HUES6 (cell line): ENCODE data around the gene ATXN7L2.

Source experiments
- H3K27ac ChIP-seq: 2 replicates; pipeline ENCODE4 v1.7.0; 2013; ENCODE audit warnings: low read depth, mild to moderate bottlenecking, low read length, inconsistent platforms
- H3K27me3 ChIP-seq: 2 replicates; pipeline ENCODE4 v1.6.1; 2013; ENCODE audit warnings: low read length; ENCODE audit not compliant: control insufficient read depth, insufficient read depth
- H3K36me3 ChIP-seq: 2 replicates; pipeline ENCODE4 v1.6.1; 2013; ENCODE audit warnings: low read length; ENCODE audit not compliant: control insufficient read depth, insufficient read depth
- H3K4me1 ChIP-seq: 2 replicates; pipeline ENCODE4 v1.6.1; 2013; ENCODE audit warnings: low read length; ENCODE audit not compliant: control insufficient read depth, insufficient read depth
- H3K4me3 ChIP-seq: 2 replicates; pipeline ENCODE4 v1.5.1; 2013; ENCODE audit warnings: low read depth, low read length
- H3K9ac ChIP-seq: one replicate; pipeline ENCODE4 v1.6.1; 2013; ENCODE audit warnings: mild to moderate bottlenecking, low read length
- H3K9me3 ChIP-seq: 2 replicates; pipeline ENCODE4 v1.6.1; 2013; ENCODE audit warnings: low read depth, low read length; ENCODE audit not compliant: control insufficient read depth, insufficient read depth

The ATXN7L2 gene

DNA sequence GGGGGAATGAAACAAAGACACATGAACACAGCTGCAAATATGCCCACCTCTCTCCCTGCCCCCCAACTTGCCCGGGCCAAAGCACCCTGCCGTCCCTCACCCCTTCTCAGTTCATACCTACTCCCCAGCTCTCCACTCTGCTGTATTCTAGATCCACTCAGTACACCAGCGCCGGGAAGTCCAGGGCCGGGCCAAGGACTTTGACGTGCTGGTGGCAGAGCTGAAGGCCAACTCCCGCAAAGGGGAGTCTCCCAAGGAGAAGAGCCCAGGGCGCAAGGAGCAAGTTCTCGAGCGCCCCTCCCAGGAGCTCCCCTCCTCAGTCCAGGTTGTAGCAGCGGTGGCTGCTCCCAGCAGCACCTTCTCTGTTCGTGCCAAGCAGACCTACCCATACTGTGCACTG is 5.0 kb downstream of the ATXN7L2 start:
- Histone ChIP-seq H3K4me1 (peaks cover 4% of the 10 kb centered on the region; the same call in 1 of the 2 replicates), H3K9ac (no peak overlapping the region), H3K27me3 (no peaks in the 10 kb centered on the region), H3K27ac (no peak overlapping the region), H3K4me3 (no peak overlapping the region), H3K9me3 (no peaks in the 10 kb centered on the region), H3K36me3 (peaks cover 15% of the 10 kb centered on the region)

DNA sequence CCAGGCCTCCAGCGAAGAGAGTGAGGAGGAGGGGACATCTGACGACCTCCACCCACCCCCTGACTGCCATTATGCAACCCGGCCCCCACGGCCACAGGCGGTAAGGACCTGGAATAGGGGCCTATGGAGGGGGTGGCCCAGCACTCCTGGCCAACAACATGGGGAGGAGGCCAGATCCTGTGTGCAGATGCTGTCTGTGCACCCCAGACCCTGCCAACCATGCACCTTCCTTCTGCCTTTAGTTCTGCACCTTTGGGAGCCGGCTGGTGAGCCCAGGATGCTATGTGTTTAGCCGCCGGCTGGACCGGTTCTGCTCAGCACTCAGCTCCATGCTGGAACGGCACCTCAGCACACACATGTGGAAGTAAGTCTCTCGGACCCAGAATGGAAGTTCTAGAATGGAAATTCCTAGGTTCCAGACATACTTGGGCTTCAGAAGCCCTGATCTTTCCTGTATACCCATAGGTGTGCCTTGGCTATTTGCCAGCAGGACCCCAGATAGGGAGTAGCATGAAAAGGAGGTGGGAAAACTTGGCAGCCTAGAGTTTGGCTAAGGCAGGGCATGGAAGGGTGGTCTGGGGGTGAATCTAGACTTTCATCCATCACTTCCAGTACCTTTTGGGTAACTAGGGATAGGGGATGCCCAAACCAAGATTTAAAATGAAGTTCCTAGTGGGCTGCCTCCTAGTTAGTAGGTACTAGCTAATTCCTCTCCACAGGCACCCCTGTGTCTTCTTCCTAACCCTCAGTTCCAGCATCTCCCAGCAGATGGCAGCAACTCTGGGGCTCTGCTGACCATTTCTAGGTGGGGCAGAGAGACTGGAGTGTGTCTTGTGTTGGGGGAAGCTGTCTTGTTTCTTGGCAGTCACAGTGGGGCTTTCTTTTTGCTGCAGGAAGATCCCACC is 6.6 kb downstream of the ATXN7L2 start:
- no peak overlapping the region for H3K27ac ChIP-seq
- no peaks in the 10 kb centered on the region for H3K9me3 ChIP-seq
- peaks cover 5% of the 10 kb centered on the region; the same call in 1 of the 2 replicates for H3K4me1 ChIP-seq
- H3K4me3 ChIP-seq: no peak overlapping the region
- no peak overlapping the region for H3K9ac ChIP-seq
- peaks cover 15% of the 10 kb centered on the region for H3K36me3 ChIP-seq
- no peaks in the 10 kb centered on the region for H3K27me3 ChIP-seq

DNA sequence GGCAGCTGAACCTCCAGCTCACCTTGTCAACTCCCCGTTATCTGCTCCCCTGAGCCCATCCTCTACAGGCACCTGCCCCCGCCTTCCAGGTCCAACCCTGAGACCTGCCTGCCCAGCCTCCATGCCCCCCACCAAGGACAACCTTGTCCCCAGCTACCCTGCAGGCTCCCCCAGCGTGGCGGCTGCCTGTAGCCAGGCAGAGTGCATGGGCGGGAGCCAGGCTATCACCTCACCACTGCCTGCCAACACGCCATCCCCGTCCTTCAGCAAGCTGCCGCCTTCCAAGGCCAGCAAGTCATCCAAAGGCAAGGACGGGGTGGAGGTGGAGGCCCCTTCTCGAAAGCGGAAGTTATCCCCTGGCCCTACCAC is 7.2 kb downstream of the ATXN7L2 start:
- Histone ChIP-seq H3K9me3 (no peaks in the 10 kb centered on the region), H3K27ac (no peak overlapping the region), H3K4me3 (no peak overlapping the region), H3K27me3 (no peaks in the 10 kb centered on the region), H3K4me1 (peaks cover 5% of the 10 kb centered on the region; the same call in 1 of the 2 replicates), H3K9ac (no peak overlapping the region), H3K36me3 (peaks cover 19% of the 10 kb centered on the region)

DNA sequence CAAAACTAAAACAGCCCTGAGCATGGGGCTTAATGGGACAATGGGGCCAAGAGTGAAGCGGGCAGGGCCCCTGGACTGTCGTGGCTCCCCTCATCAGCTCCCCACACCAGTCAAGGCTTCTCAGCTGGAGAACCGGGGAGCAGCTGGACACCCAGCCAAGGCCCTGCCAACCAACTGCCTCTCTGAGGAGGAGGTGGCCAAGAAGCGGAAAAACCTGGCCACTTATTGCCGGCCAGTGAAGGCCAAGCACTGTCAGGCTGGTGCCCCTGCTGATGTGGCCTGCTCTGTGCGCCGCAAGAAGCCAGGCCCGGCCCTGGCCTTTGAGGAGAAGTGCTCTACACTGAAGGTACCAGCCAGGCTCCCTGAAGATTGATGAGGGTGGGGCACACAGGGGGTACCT is 7.7 kb downstream of the ATXN7L2 start:
- H3K9ac ChIP-seq: no peak overlapping the region
- H3K9me3 ChIP-seq: no peaks in the 10 kb centered on the region
- H3K27ac ChIP-seq: no peak overlapping the region
- peaks cover 5% of the 10 kb centered on the region; the same call in 1 of the 2 replicates for H3K4me1 ChIP-seq
- H3K27me3 ChIP-seq: no peaks in the 10 kb centered on the region
- no peak overlapping the region for H3K4me3 ChIP-seq
- peaks cover 23% of the 10 kb centered on the region for H3K36me3 ChIP-seq

DNA sequence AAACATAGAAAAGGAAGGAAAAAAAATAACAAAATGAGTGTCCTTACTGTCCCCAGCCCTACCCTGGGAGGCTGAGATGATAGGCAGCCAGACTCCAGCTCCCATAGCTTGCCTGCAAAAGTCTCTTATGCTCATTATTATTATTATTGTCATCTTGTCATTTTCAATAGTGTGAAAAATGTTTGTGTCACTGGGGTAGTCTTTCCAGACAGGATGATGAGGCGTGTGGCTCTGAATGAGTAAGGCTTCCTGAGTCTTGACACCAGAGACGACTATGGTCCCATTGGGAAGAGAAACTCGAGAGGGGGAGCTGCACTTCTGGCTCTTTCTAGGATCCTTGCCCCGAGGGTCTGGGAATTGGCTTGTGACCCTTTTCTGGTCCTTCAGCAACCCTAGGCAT is 9.1 kb downstream of the ATXN7L2 start:
- Histone ChIP-seq H3K9ac (no peak overlapping the region), H3K27ac (no peak overlapping the region), H3K4me3 (no peak overlapping the region), H3K4me1 (peaks cover 10% of the 10 kb centered on the region), H3K27me3 (no peaks in the 10 kb centered on the region), H3K9me3 (no peaks in the 10 kb centered on the region), H3K36me3 (peaks cover 27% of the 10 kb centered on the region)

DNA sequence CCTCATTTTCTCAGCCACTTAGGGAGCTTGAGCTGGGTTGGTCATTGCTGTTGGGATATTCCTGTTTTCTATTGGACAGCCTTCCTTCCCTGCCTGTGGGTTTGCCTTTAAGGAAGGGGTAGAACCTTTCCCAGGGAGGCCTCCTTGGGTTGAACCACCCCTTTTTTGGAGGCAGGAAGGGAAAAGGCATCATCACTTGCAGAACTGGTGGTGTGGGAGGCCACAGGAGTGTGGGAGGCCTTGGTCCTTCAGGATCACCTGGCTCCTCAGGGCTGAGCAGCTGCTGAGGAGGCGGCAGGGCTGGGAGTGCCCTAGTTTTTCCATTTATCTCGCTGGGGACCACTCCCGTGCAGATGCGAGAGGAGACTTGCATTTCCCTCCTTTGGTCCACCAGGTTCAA is 9.5 kb downstream of the ATXN7L2 start:
- no peak overlapping the region for H3K27ac ChIP-seq
- peak overlapping the region; percentile 52 for H3K9ac ChIP-seq
- peaks cover 27% of the 10 kb centered on the region for H3K36me3 ChIP-seq
- no peaks in the 10 kb centered on the region for H3K27me3 ChIP-seq
- peak overlapping the region; percentile 100; the same call in 1 of the 2 replicates for H3K4me3 ChIP-seq
- no peaks in the 10 kb centered on the region for H3K9me3 ChIP-seq
- H3K4me1 ChIP-seq: peaks cover 14% of the 10 kb centered on the region

DNA sequence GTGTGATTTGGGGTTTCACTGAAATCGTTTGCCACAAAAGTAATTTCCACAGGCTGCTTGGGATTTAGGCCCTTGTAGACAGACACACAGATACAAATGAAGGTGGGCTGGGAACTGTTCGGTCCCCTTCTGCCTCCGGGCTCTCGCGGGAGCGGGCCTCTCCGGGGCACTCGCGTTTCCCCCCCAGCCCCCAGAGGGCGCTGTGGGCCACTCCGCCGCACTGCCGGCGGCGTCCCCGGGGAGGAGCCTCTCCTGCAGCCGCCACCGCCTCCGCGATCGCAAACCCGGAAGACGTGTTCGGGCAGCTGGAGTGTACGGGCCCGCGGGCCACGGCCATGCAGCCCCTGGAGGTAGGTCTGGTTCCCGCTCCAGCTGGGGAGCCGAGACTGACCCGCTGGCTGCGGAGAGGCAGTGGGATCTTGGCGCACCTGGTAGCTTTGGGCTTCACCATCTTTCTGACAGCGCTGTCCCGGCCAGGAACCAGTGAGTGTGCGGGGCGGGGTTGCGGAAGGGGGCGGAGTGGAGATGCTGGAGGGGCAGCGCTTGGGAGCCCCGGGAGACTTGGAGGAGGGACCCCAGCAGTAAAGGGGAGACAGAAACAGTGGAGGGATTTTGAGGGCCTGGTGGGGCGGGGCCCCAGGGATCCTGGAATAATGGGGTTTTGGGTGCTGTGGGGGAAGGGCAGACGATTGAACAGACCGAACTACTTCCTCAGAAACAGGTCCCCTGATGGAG is 10.3 kb downstream of the ATXN7L2 start, which contains the start of gene CYB561D1:
TSS of gene CYB561D1 (plus strand) at position 290 of the 735 bp plus-strand sequence. CDS start at position 336, 46 bp downstream.
- Histone ChIP-seq H3K36me3 (peaks cover 27% of the 10 kb centered on the region), H3K27ac (no peak within 1 kb of the TSS), H3K9me3 (no peaks in the 10 kb centered on the region), H3K27me3 (no peaks in the 10 kb centered on the region), H3K4me3 (peak within 1 kb of the TSS; percentile 100), H3K9ac (peak within 1 kb of the TSS; percentile 68), H3K4me1 (peaks cover 17% of the 10 kb centered on the region)

DNA sequence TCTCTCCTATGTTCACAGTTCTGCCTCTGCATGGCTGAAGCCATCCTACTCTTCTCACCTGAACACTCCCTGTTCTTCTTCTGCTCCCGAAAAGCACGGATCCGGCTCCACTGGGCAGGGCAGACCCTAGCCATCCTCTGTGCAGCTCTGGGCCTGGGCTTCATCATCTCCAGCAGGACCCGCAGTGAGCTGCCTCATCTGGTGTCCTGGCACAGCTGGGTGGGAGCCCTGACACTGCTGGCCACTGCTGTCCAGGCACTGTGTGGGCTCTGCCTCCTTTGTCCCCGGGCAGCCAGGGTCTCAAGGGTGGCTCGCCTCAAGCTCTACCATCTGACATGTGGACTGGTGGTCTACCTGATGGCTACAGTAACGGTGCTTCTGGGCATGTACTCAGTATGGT is 12.0 kb downstream of the ATXN7L2 start:
- peak overlapping the region; percentile 10 for H3K9ac ChIP-seq

DNA sequence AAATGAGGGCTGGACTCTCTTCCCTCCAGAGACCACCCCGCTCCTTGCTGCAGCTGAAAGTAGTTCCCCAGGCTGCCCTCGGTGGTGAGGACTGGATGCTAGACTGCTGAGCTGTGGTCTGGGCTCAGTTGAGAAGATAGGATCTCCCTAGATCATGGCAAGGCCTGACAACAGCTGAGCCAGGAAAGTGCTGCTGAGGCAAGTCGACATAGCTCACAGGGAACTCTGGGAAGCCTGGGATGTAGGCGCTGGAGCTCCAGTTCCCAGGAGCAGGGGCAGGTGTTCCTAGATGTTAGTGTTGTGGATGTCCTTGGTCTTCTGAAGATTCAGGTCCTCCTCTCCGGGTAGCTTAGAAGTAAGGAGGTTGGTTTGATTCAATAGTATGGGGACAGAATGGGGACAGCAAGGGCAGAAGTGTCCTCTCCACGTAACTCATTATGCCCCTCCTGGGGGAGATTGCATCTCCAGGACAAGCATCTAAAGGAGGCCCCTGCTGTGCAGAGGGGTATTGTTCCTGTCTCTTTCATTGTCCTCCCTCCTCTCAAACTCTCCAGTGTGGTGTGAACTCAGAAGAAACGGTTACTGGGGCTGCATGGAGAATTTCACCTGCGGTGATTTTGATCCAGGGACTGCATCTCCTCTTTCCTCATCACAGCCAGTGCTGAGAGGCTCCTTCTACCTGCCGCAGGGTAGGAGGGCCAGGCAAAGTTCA is 13.9 kb downstream of the ATXN7L2 start:
- no peaks in the 10 kb centered on the region for H3K27me3 ChIP-seq
- peaks cover 22% of the 10 kb centered on the region for H3K4me1 ChIP-seq
- H3K36me3 ChIP-seq: peaks cover 16% of the 10 kb centered on the region
- no peak overlapping the region for H3K27ac ChIP-seq
- H3K9me3 ChIP-seq: no peaks in the 10 kb centered on the region
- H3K4me3 ChIP-seq: no peak overlapping the region
- H3K9ac ChIP-seq: no peak overlapping the region

More for the DNA sequence above, 12.0 kb downstream of the ATXN7L2 start:
- peaks cover 24% of the 10 kb centered on the region for H3K36me3 ChIP-seq
- H3K27me3 ChIP-seq: no peaks in the 10 kb centered on the region
- no peaks in the 10 kb centered on the region for H3K9me3 ChIP-seq
- H3K4me3 ChIP-seq: no peak overlapping the region
- no peak overlapping the region for H3K27ac ChIP-seq
- peaks cover 22% of the 10 kb centered on the region for H3K4me1 ChIP-seq

DNA sequence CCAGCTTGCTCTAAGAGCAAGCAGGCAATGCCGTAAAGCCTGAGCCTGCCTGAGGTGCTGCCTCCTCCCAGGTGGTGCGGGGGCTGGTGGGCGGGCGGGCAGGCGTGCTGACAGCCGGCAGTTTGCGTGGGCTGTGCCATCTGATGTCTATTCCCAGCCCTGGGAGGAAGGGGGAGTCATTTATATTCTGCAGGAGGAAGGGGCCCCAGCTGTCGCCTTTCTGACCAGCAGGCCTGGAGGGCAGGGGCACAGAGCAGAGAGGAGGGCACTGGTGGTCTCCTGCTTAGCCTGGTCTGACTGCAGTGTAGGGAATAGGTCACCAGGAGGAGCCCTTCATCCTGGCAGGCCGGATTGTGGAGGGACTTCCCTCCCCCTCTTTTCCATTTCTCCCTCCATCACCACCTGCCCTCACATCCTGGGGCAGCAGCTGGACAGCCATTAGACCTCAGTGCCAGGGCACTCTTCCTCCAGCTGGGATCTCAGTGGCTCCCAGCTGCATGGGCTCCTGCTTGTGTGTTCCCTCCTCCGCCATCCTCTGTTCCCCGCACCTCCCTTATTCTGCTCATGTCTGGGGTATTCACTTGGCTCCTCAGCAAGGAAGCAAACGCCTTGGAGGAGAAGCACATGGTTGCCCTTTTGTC is 14.6 kb downstream of the ATXN7L2 start:
- Histone ChIP-seq H3K4me1 (peaks cover 22% of the 10 kb centered on the region), H3K27me3 (no peaks in the 10 kb centered on the region), H3K4me3 (no peak overlapping the region), H3K36me3 (peaks cover 16% of the 10 kb centered on the region), H3K9ac (no peak overlapping the region), H3K9me3 (no peaks in the 10 kb centered on the region), H3K27ac (no peak overlapping the region)
